Kidney glomerular epithelial cell (primary cell): ENCODE results near the gene TSR3.

Source experiments
- DNase-seq: peaks from one replicate; lab custom pipeline; 2025; lab: John Stamatoyannopoulos, UW

Gene TSR3

GRCh38 chr16:1323296-1324239 is 28.1 kb downstream of the TSR3 start:
- no peak for DNase-seq

GRCh38 chr16:1322407-1322806 is 29.3 kb downstream of the TSR3 start:
- DNase-seq, result no peak

- no peak for DNase-seq
Measured at GRCh38 chr16:1320658-1321240, 30.9 kb downstream of the TSR3 start.

- no peak for DNase-seq
Measured at GRCh38 chr16:1320097-1320496, 31.6 kb downstream of the TSR3 start.

GRCh38 chr16:1319041-1319440 is 32.6 kb downstream of the TSR3 start:
- DNase-seq, result no peak

GRCh38 chr16:1318268-1318545 is 33.5 kb downstream of the TSR3 start:
- DNase-seq, result no peak

- DNase-seq, result no peak
Measured at GRCh38 chr16:1317479-1318267, 34.0 kb downstream of the TSR3 start.

GRCh38 chr16:1316033-1316405 is 35.7 kb downstream of the TSR3 start:
- DNase-seq, result no peak

GRCh38 chr16:1315081-1316032 is 36.3 kb downstream of the TSR3 start:
- no peak for DNase-seq

GRCh38 chr16:1314399-1315068 is 37.1 kb downstream of the TSR3 start:
- DNase-seq, result no peak

- DNase-seq, result no peak
Measured at GRCh38 chr16:1313721-1314369, 37.8 kb downstream of the TSR3 start.

GRCh38 chr16:1312903-1313302 is 38.8 kb downstream of the TSR3 start:
- DNase-seq, result no peak

- DNase-seq, result no peak
Measured at GRCh38 chr16:1312467-1312816, 39.2 kb downstream of the TSR3 start.

GRCh38 chr16:1311738-1312466 is 39.8 kb downstream of the TSR3 start:
- no peak for DNase-seq

- DNase-seq, result no peak
Measured at GRCh38 chr16:1311212-1311737, 40.4 kb downstream of the TSR3 start.

GRCh38 chr16:1310832-1311200 is 40.9 kb downstream of the TSR3 start:
- DNase-seq, result peak; percentile 3

GRCh38 chr16:1309888-1310831 is 41.5 kb downstream of the TSR3 start:
- DNase-seq, result peak; percentile 47

GRCh38 chr16:1308977-1309885 is 42.4 kb downstream of the TSR3 start, which contains the start of gene UBE2I:
Gene UBE2I, plus strand, starts transcription at chr16:1309636. Its CDS starts 4,395 bp downstream, at chr16:1314031.
- DNase-seq, result peak; percentile 93
